Rectal smooth muscle tissue (tissue), 1 donor: ENCODE data around the gene NPIPA2.
"Not testable (repeated sequence)": the region's sequence is repeated elsewhere in the genome, so short reads cannot be mapped to it uniquely, and the experiment has no call there.

ENCODE experiments used
- H3K27ac ChIP-seq: one replicate; pipeline ENCODE4 v1.7.0; 2013; ENCODE audit warnings: low read depth, low read length, inconsistent platforms
- H3K27me3 ChIP-seq: one replicate; pipeline ENCODE4 v1.7.0; 2013; ENCODE audit warnings: low read length; ENCODE audit not compliant: control insufficient read depth, insufficient read depth
- H3K36me3 ChIP-seq: one replicate; pipeline ENCODE4 v1.7.0; 2013; ENCODE audit warnings: low read length; ENCODE audit not compliant: control insufficient read depth, insufficient read depth
- H3K4me1 ChIP-seq: one replicate; pipeline ENCODE4 v1.7.0; 2013; ENCODE audit warnings: low read length; ENCODE audit not compliant: control insufficient read depth, insufficient read depth
- H3K4me3 ChIP-seq: one replicate; pipeline ENCODE4 v1.7.0; 2013; ENCODE audit warnings: low read length
- H3K9ac ChIP-seq: one replicate; pipeline ENCODE4 v1.7.0; 2013; ENCODE audit warnings: low read length

Gene NPIPA2

GRCh38 chr16:14786180-14786579, 43.8 kb downstream of the NPIPA2 start:
- H3K27me3 ChIP-seq, H3K9ac ChIP-seq, H3K27ac ChIP-seq, H3K4me1 ChIP-seq, H3K36me3 ChIP-seq, H3K4me3 ChIP-seq: not testable (repeated sequence)

- H3K36me3 ChIP-seq, H3K27me3 ChIP-seq, H3K4me3 ChIP-seq, H3K27ac ChIP-seq, H3K9ac ChIP-seq, H3K4me1 ChIP-seq: not testable (repeated sequence)
These were observed 47.2 kb downstream of the NPIPA2 start for GRCh38 chr16:14789577-14789976.

GRCh38 chr16:14790320-14790956, 48.1 kb downstream of the NPIPA2 start:
- H3K4me1 ChIP-seq, H3K27ac ChIP-seq, H3K4me3 ChIP-seq, H3K9ac ChIP-seq, H3K36me3 ChIP-seq, H3K27me3 ChIP-seq: not testable (repeated sequence)

- not testable (repeated sequence) for H3K36me3 ChIP-seq, H3K9ac ChIP-seq, H3K4me1 ChIP-seq, H3K27me3 ChIP-seq, H3K4me3 ChIP-seq, H3K27ac ChIP-seq
These were observed 50.6 kb downstream of the NPIPA2 start for GRCh38 chr16:14792914-14793313.

- H3K4me3 ChIP-seq, H3K9ac ChIP-seq, H3K27ac ChIP-seq, H3K36me3 ChIP-seq, H3K4me1 ChIP-seq, H3K27me3 ChIP-seq: not testable (repeated sequence)
These were observed 55.2 kb downstream of the NPIPA2 start for GRCh38 chr16:14797558-14797957.

GRCh38 chr16:14803577-14803976, 61.2 kb downstream of the NPIPA2 start:
- not testable (repeated sequence) for H3K4me1 ChIP-seq, H3K9ac ChIP-seq, H3K27me3 ChIP-seq, H3K4me3 ChIP-seq, H3K27ac ChIP-seq, H3K36me3 ChIP-seq

GRCh38 chr16:14807184-14807678, 64.9 kb downstream of the NPIPA2 start:
- H3K27me3 ChIP-seq, H3K4me3 ChIP-seq, H3K9ac ChIP-seq, H3K4me1 ChIP-seq, H3K27ac ChIP-seq, H3K36me3 ChIP-seq: not testable (repeated sequence)

GRCh38 chr16:14813890-14814289, 71.6 kb downstream of the NPIPA2 start:
- H3K9ac ChIP-seq, H3K27ac ChIP-seq, H3K4me1 ChIP-seq, H3K27me3 ChIP-seq, H3K4me3 ChIP-seq, H3K36me3 ChIP-seq: not testable (repeated sequence)
